Brain microvascular endothelial cell (primary cell): ENCODE data around the gene SYT14.

Source experiments
- DNase-seq: peaks from one replicate; pipeline ENCODE4 v3.0.0-alpha.2; 2020
- H3K27ac ChIP-seq: fragments of 250-450 bp; sonication (Bioruptor Pico); 2 replicates; pipeline ENCODE4 v1.5.1; 2020; ENCODE audit warnings: mild to moderate bottlenecking, moderate library complexity
- H3K27me3 ChIP-seq: fragments of 250-450 bp; sonication (Bioruptor Pico); replicated peaks from 2 replicates; pipeline ENCODE4 v1.5.1; 2020; ENCODE audit warnings: mild to moderate bottlenecking
- H3K36me3 ChIP-seq: fragments of 250-450 bp; sonication (Bioruptor Pico); replicated peaks from 2 replicates; pipeline ENCODE4 v1.5.1; 2020; ENCODE audit warnings: mild to moderate bottlenecking
- H3K4me3 ChIP-seq: 2 replicates; pipeline ENCODE4 v1.5.1; 2011; ENCODE audit warnings: low read depth, mild to moderate bottlenecking, control low read depth, low read length, moderate library complexity
- in situ Hi-C: cut with HindIII; loops from 2 replicates; pipeline ENCODE4 v1.10.0; 2017; ENCODE audit warnings: low sequenced_read_pairs, low pct_ligation_motif_present
- TF ChIP-seq, protein P1 (sequence below): IDR thresholded peaks from 2 replicates; pipeline ENCODE4 v1.5.1; 2011; ENCODE audit warnings: low read depth, mild to moderate bottlenecking, moderate library complexity, low read length, control low read depth, inconsistent platforms; ENCODE audit errors: missing control alignments

Gene SYT14

GRCh38 chr1:210143465-210144062 lies 205.5 kb downstream of the SYT14 start:
- DNase-seq, result peak; percentile 76
- in situ Hi-C loops, result no loop called here
- no peaks in the 10 kb centered on the region for H3K36me3 ChIP-seq
- no peaks in the 10 kb centered on the region for H3K27me3 ChIP-seq
- no peak overlapping the region for H3K27ac ChIP-seq
- TF ChIP-seq, protein P1, sequence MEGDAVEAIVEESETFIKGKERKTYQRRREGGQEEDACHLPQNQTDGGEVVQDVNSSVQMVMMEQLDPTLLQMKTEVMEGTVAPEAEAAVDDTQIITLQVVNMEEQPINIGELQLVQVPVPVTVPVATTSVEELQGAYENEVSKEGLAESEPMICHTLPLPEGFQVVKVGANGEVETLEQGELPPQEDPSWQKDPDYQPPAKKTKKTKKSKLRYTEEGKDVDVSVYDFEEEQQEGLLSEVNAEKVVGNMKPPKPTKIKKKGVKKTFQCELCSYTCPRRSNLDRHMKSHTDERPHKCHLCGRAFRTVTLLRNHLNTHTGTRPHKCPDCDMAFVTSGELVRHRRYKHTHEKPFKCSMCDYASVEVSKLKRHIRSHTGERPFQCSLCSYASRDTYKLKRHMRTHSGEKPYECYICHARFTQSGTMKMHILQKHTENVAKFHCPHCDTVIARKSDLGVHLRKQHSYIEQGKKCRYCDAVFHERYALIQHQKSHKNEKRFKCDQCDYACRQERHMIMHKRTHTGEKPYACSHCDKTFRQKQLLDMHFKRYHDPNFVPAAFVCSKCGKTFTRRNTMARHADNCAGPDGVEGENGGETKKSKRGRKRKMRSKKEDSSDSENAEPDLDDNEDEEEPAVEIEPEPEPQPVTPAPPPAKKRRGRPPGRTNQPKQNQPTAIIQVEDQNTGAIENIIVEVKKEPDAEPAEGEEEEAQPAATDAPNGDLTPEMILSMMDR, result peak; percentile 68
- no peak overlapping the region for H3K4me3 ChIP-seq

DNA sequence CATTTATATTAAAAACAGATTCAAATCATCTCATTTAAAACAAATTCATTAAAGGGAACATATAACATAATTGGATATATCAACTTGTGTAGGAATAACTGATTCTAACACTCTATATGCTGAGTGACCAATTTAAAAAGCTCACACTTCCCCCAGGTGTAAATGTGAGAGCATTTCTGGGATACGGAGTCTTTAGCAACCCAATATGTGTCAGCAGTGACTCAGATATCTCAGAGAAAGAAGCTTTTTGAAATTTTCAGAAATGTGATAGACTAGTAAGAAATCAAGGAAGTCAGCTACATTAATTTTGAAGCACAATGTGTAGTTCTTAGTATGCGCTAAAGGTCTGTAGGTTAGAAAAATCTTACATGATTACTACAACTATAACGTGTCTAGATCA lies 206.7 kb downstream of the SYT14 start:
- in situ Hi-C loops, result no loop called here
- Histone ChIP-seq H3K36me3 (no peaks in the 10 kb centered on the region), H3K27ac (no peak overlapping the region), H3K27me3 (no peaks in the 10 kb centered on the region), H3K4me3 (no peak overlapping the region)
- no peak for DNase-seq
- TF ChIP-seq, protein P1, result no peak

DNA sequence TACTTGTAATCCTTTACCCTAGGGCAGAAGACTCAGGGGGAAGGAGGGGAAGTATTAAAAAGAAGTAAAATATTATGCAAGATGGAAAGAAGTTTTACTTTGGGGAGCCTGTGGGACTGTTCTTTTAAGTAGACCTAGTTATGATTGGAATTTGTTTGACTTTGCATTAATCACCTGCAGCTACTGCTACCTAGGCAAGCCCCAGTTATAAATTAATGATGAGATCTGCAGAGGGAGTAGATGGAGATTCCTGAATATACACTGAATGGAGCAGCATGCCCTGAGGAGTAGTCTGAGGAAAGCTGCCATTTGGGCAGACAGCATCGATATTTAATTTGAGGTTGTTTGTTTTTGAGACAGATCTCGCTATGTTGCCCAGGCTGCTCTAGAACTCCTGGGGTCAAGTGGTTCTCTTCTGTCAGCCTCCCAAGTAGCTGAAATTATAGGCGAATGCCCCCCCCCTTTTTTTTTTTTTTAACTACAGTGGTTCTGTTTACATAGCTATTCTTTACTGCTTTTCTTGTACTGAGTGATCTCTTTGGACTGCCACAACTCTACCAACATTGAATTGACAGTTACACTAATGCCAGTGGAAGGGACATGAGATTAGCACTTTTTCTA lies 213.1 kb downstream of the SYT14 start:
- H3K4me3 ChIP-seq, result no peak overlapping the region
- no peak for DNase-seq
- no peaks in the 10 kb centered on the region for H3K36me3 ChIP-seq
- H3K27me3 ChIP-seq, result no peaks in the 10 kb centered on the region
- TF ChIP-seq, protein P1, result no peak
- in situ Hi-C loops, result no loop called here
- H3K27ac ChIP-seq, result no peak overlapping the region

GRCh38 chr1:210159211-210159610 lies 221.2 kb downstream of the SYT14 start:
- Histone ChIP-seq H3K4me3 (no peak overlapping the region), H3K27me3 (no peaks in the 10 kb centered on the region), H3K27ac (no peak overlapping the region), H3K36me3 (no peaks in the 10 kb centered on the region)
- TF ChIP-seq, protein P1, result no peak
- in situ Hi-C loops, result no loop called here
- DNase-seq, result no peak

GRCh38 chr1:210170220-210170619 lies 232.2 kb downstream of the SYT14 start:
- Histone ChIP-seq H3K27me3 (no peaks in the 10 kb centered on the region), H3K4me3 (no peak overlapping the region), H3K36me3 (no peaks in the 10 kb centered on the region), H3K27ac (no peak overlapping the region)
- in situ Hi-C loops, result no loop called here
- DNase-seq, result no peak
- TF ChIP-seq, protein P1, result no peak

DNA sequence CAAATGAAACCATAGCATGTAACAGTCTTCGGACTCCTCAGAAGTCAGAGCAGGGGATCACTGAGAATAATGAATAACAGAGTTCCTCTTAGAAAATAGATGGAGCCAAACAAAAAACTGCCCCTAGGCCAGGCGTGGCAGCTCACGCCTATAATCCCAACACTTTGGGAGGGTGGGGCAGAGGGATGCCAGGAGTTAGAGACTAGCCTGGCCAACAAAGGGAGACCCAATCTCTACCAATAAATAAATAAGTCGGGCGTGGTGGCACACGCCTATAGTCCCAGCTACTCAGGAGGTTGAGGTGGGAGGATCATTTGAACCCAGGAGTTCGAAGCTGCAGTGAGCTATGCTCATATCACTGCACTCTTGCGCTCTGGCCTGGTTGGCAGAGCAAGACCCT lies 236.1 kb downstream of the SYT14 start:
- TF ChIP-seq, protein P1, result no peak
- in situ Hi-C loops, result no loop called here
- no peaks in the 10 kb centered on the region for H3K27me3 ChIP-seq
- H3K27ac ChIP-seq, result no peak overlapping the region
- H3K36me3 ChIP-seq, result no peaks in the 10 kb centered on the region
- DNase-seq, result no peak
- H3K4me3 ChIP-seq, result no peak overlapping the region
